DND-41 (cell line): ENCODE measurements around the gene LCORL.

Experiments used
- CTCF ChIP-seq: IDR thresholded peaks from 2 replicates; pipeline ENCODE4 v1.5.1; 2012; ENCODE audit warnings: borderline replicate concordance, low read length, moderate library complexity, mild to moderate bottlenecking; ENCODE audit not compliant: poor library complexity, severe bottlenecking; ENCODE audit errors: extremely low read depth
- EZH2 ChIP-seq: IDR thresholded peaks from 3 replicates; pipeline ENCODE4 v1.6.1; 2012; ENCODE audit warnings: borderline replicate concordance, low read depth, mild to moderate bottlenecking, moderate library complexity, low read length, inconsistent platforms; ENCODE audit not compliant: severe bottlenecking

- no peak for TF ChIP-seq CTCF
- no peak for TF ChIP-seq EZH2
These were observed 3.7 kb upstream of the LCORL start for GRCh38 chr4:18025288-18025687.
